K562 (cell line): ENCODE data around the gene VPS35. TPM values are rescaled to one million over a fixed set of nuclear protein-coding genes. Genes with fewer than 3 reads are reported as not detected.

ENCODE experiments used
- ATAC-seq: fragments of 200-7000 bp; cut with Tn5 transposase; 3 replicates; pipeline ENCODE4 v1.9.1; 2020; ENCODE audit warnings: moderate library complexity
- BruUV-seq: library from RNA; stranded (reverse); fragments of 400-500 nt; replicated peaks from 2 replicates; lab custom pipeline; 2021; lab: Mats Ljungman, UMichigan
- CTCF ChIA-PET: fragments of 300-600 bp; formaldehyde crosslinking; extraction: SDS; loops from one replicate; lab custom pipeline; 2021; ENCODE audit warnings: low intra/inter-chr PET ratio; lab: Yijun Ruan, JAX
- POLR2A ChIA-PET: fragments of 300-600, 350-650 bp; sonication (Branson Sonifier 250); formaldehyde crosslinking; extraction: SDS; loops from one replicate; lab custom pipeline; 2021; ENCODE audit warnings: antibody characterized with exemption, inconsistent platforms; lab: Yijun Ruan, JAX
- DNase-seq, 4 experiments: peaks; one replicate each; pipeline versions ENCODE4 v3.0.0 to v3.0.0-alpha.2; 2011 to 2018; ENCODE audit warnings: low spot score in 3 of 4, mixed read lengths in 3 of 4; ENCODE audit errors: extremely low read depth in 1 of 4
- FAIRE-seq: peaks from 2 replicates; lab custom pipeline; 2011; peaks lifted over from hg19 to GRCh38; lab: Jason Lieb, UNC
- H2AFZ ChIP-seq: 2 replicates; pipeline ENCODE4 v1.6.0; 2011; ENCODE audit warnings: low read depth, low read length, control low read depth, inconsistent platforms
- H3K27ac ChIP-seq: fragments of 200-600 bp; 3 replicates; pipeline ENCODE4 v1.8.0; 2011; ENCODE audit warnings: low read depth, mild to moderate bottlenecking, control low read depth, inconsistent platforms, low read length, moderate library complexity, mixed read lengths; ENCODE audit errors: extremely low read depth
- H3K27me3 ChIP-seq, 2 experiments: fragments of 300-600 bp in 1 of 2; 2 replicates in 1 of 2; 3 replicates in 1 of 2; pipeline versions ENCODE4 v1.6.0 to v1.8.0; 2011; ENCODE audit warnings: inconsistent platforms in 2 of 2, low read length in 2 of 2, mild to moderate bottlenecking in 1 of 2, mixed read lengths in 1 of 2, moderate library complexity in 1 of 2; ENCODE audit not compliant: control insufficient read depth in 2 of 2, insufficient read depth in 2 of 2
- H3K36me3 ChIP-seq: fragments of 300-600 bp; 3 replicates; pipeline ENCODE4 v1.8.0; 2011; ENCODE audit warnings: mild to moderate bottlenecking, low read length, inconsistent platforms; ENCODE audit not compliant: control insufficient read depth, insufficient read depth
- H3K4me1 ChIP-seq, 2 experiments: fragments of 200-600 bp in 1 of 2; replicated peaks in 1 of 2; 2 replicates in 1 of 2; 3 replicates in 1 of 2; pipeline versions ENCODE4 v1.5.1 to v1.8.0; 2011; ENCODE audit warnings: inconsistent platforms in 2 of 2, low read length in 2 of 2, mild to moderate bottlenecking in 1 of 2, mixed read lengths in 1 of 2, moderate library complexity in 1 of 2; ENCODE audit not compliant: control insufficient read depth in 2 of 2, insufficient read depth in 2 of 2
- H3K4me2 ChIP-seq: 2 replicates; pipeline ENCODE4 v1.6.1; 2011; ENCODE audit warnings: low read length, control low read depth, inconsistent platforms, mixed read lengths; ENCODE audit not compliant: insufficient read depth
- H3K4me3 ChIP-seq: fragments of 200-600 bp; sonication (generic), shearing (Covaris generic); 2 replicates; pipeline ENCODE4 v1.5.1; 2016; ENCODE audit warnings: control low read depth, inconsistent platforms
- H3K79me2 ChIP-seq: fragments of 200-600 bp; 3 replicates; pipeline ENCODE4 v1.8.0; 2011; ENCODE audit warnings: low read length, inconsistent platforms; ENCODE audit not compliant: control insufficient read depth, insufficient read depth
- H3K9ac ChIP-seq, 2 experiments: 2 replicates each; pipeline versions ENCODE4 v1.6.0 to v1.6.1; 2011; ENCODE audit warnings: low read depth in 2 of 2, low read length in 2 of 2, control low read depth in 1 of 2, inconsistent platforms in 1 of 2, mild to moderate bottlenecking in 1 of 2, mixed read lengths in 1 of 2; ENCODE audit not compliant: insufficient read depth in 1 of 2
- H3K9me1 ChIP-seq: one replicate; pipeline ENCODE4 v1.6.0; 2011; ENCODE audit warnings: inconsistent platforms, mild to moderate bottlenecking, low read length, moderate library complexity; ENCODE audit not compliant: control insufficient read depth, insufficient read depth
- H3K9me3 ChIP-seq: replicated peaks from 2 replicates; pipeline ENCODE4 v1.5.1; 2011; ENCODE audit warnings: low read depth, low read length, inconsistent platforms; ENCODE audit not compliant: control insufficient read depth, insufficient read depth
- H4K20me1 ChIP-seq: replicated peaks from 2 replicates; pipeline ENCODE4 v1.6.1; 2011; ENCODE audit warnings: low read length, inconsistent platforms, mixed read lengths; ENCODE audit not compliant: control insufficient read depth, insufficient read depth
- CBX3 ChIP-seq, 2 experiments: IDR thresholded peaks; 1 replicate in 1 of 2; 2 replicates in 1 of 2; pipeline ENCODE4 v1.6.1; 2012; ENCODE audit warnings: inconsistent platforms in 2 of 2, low read length in 2 of 2, borderline replicate concordance in 1 of 2, control low read depth in 1 of 2
- E2F5 ChIP-seq: sonication (generic); formaldehyde crosslinking; IDR thresholded peaks from 2 replicates; pipeline ENCODE4 v1.8.0; 2022; ENCODE audit warnings: mild to moderate bottlenecking, missing genetic modification reagents
- MCM5 ChIP-seq: fragments of 450-650 bp; IDR thresholded peaks from 2 replicates; pipeline ENCODE4 v1.6.1; 2016; ENCODE audit warnings: low read depth
- NR3C1 ChIP-seq: sonication (generic); formaldehyde crosslinking; IDR thresholded peaks from 2 replicates; pipeline ENCODE4 v1.8.1; 2022; ENCODE audit warnings: missing genetic modification reagents
- POLR2A ChIP-seq: fragments of 450-650 bp; conservative IDR thresholded peaks from 2 replicates; pipeline ENCODE4 v1.6.1; 2016
- RFX5 ChIP-seq: IDR thresholded peaks from 2 replicates; pipeline ENCODE4 v1.6.1; 2011; ENCODE audit warnings: low read depth, mild to moderate bottlenecking, improper control_type of control experiment, low read length
- SAFB2 ChIP-seq: fragments of 200-400 bp; formaldehyde crosslinking; IDR thresholded peaks from 2 replicates; pipeline ENCODE4 v1.6.1; 2018; ENCODE audit warnings: borderline replicate concordance, low read length, low read depth, moderate library complexity; ENCODE audit not compliant: severe bottlenecking
- SREBF1 ChIP-seq: fragments of 150-350 bp; IDR thresholded peaks from 2 replicates; pipeline ENCODE4 v1.6.1; 2014; ENCODE audit warnings: antibody characterized with exemption, low read depth, low read length, borderline replicate concordance
- U2AF1 ChIP-seq: fragments of 200-400 bp; formaldehyde crosslinking; optimal IDR thresholded peaks from 2 replicates; pipeline ENCODE3; 2017; ENCODE audit warnings: mild to moderate bottlenecking, low read depth, low read length, moderate library complexity
- ZKSCAN8 ChIP-seq: fragments of 200-800 bp; sonication (Bioruptor generic); IDR thresholded peaks from 2 replicates; pipeline ENCODE4 v1.6.1; 2016; ENCODE audit warnings: missing genetic modification characterization, missing compliant biosample characterization
- WGBS: fragments of 100-300 bp; shearing (Covaris generic); methylation state at CpG from one replicate; pipeline ENCODE4 v1.1.6; 2016; ENCODE audit warnings: low coverage, mixed read lengths; ENCODE audit not compliant: insufficient coverage; ENCODE audit errors: missing lambda C conversion rate; 5-methylcytosine and 5-hydroxymethylcytosine counted together
- in situ Hi-C: fragments of 300-500 bp; cut with MboI; formaldehyde crosslinking; loops from 4 replicates; pipeline ENCODE4 v1.15.0; 2018; ENCODE audit warnings: inconsistent platforms, mixed read lengths
- intact Hi-C: fragments of 100-400 bp; cut with micrococcal nuclease; formaldehyde crosslinking; loops from 2 replicates; pipeline ENCODE4 v1.14.2; 2022
- polyA plus RNA-seq, 8 experiments: library from polyadenylated mRNA; depleted of rRNA in 4 of 8; stranded (reverse) in 5 of 8; unstranded in 3 of 8; fragments of >200 nt; fragmentation: Nextera tagmentation in 2 of 8; fragmentation: Illumina TruSeq in 1 of 8; extraction: Ambion mirVana in 2 of 8; extraction: Trizol in 1 of 8; gene quantifications; 2 replicates each; pipeline versions ENCODE4 v1.2.1 to v1.2.3, GENCODE V29; 2011 to 2014; ENCODE audit warnings: inconsistent platforms in 1 of 8, missing spikeins in 1 of 8
- total RNA-seq, 7 experiments: library from RNA; depleted of rRNA in 6 of 7; stranded (reverse); fragments of >200 nt in 6 of 7; fragmentation: Illumina TruSeq in 2 of 7; extraction: Trizol in 2 of 7; gene quantifications; 2 replicates each; pipeline versions ENCODE4 v1.2.1 to v1.2.3, GENCODE V29; 2011 to 2021; ENCODE audit warnings: low replicate concordance in 1 of 7
- TF ChIP-seq, protein P1 (sequence below): fragments of 200-800 bp; sonication (Bioruptor generic); IDR thresholded peaks from 2 replicates; pipeline ENCODE4 v1.6.1; 2017; ENCODE audit warnings: missing genetic modification characterization, missing compliant biosample characterization
- TF ChIP-seq, protein P2 (sequence below): fragments of 250-450 bp; sonication (Bioruptor Pico); IDR thresholded peaks from 2 replicates; pipeline ENCODE4 v1.5.0; 2021; ENCODE audit warnings: mild to moderate bottlenecking, moderate library complexity
- TF ChIP-seq, protein P3 (sequence below): fragments of 450-650 bp; IDR thresholded peaks from 2 replicates; pipeline ENCODE4 v1.6.1; 2017; ENCODE audit warnings: antibody characterized with exemption, mild to moderate bottlenecking

The VPS35 gene
- total and polyA plus RNA-seq, 9 of the 15 experiments (the other 6 are each of a cell fraction or from before 2014, with no cell fraction given), result 32.7 to 131 (median 66.2) TPM

DNA sequence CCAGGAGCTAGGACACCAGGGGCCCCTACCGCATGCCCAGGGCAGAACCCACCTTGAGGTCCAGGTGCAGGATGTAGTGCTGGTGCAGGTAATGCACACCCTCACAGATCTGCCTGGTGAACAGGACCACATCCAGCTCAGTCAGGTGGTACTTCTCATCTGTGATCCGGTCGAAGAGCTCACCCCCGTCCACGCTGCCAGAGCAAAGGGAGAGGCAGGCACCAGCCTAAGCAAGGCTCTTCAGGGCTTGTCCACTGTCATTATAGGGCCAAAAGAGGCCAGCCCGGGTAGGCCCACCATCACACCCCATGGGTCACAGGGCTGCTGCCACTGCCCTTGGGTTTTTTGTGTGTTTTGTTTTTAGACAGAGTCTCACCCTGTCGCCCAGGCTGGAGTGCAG is 38.2 kb upstream of the VPS35 start:
- ATAC-seq, result no peak
- BruUV-seq, result no TSS peak
- H4K20me1 ChIP-seq, result no peaks in the 10 kb centered on the region
- H3K4me1 ChIP-seq, result peaks cover 0 to 2% of the 10 kb centered on the region in 2 experiments; a peak in 1 of 5 replicates
- no peak overlapping the region for H3K9ac ChIP-seq
- in situ Hi-C loops, result no loop called here
- no peaks in the 10 kb centered on the region for H3K9me1 ChIP-seq
- FAIRE-seq, result no peak
- no peak overlapping the region for H3K4me2 ChIP-seq
- H3K36me3 ChIP-seq, result no peaks in the 10 kb centered on the region; the same call in 2 of the 3 replicates
- CTCF ChIA-PET, result no interaction called here
- H3K27me3 ChIP-seq, result no peaks in the 10 kb centered on the region
- 77% methylated on average over 7 of the region's 7 CpGs for WGBS
- H2AFZ ChIP-seq, result no peak overlapping the region
- no peaks in the 10 kb centered on the region for H3K79me2 ChIP-seq
- DNase-seq, result no peak
- intact Hi-C loops, result no loop called here
- no peak overlapping the region for H3K27ac ChIP-seq
- peaks cover 2% of the 10 kb centered on the region; the same call in 1 of the 2 replicates for H3K9me3 ChIP-seq
- POLR2A ChIA-PET, result interaction anchor here (1.4 kb wide), 1 partner anchor 10 kb away, joined by 4 read pairs; no protein-coding TSS in a partner anchor
- H3K4me3 ChIP-seq, result no peak overlapping the region
- TF ChIP-seq, protein P1, sequence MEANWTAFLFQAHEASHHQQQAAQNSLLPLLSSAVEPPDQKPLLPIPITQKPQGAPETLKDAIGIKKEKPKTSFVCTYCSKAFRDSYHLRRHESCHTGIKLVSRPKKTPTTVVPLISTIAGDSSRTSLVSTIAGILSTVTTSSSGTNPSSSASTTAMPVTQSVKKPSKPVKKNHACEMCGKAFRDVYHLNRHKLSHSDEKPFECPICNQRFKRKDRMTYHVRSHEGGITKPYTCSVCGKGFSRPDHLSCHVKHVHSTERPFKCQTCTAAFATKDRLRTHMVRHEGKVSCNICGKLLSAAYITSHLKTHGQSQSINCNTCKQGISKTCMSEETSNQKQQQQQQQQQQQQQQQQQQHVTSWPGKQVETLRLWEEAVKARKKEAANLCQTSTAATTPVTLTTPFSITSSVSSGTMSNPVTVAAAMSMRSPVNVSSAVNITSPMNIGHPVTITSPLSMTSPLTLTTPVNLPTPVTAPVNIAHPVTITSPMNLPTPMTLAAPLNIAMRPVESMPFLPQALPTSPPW (CRISPR knock-in tag), result no peak
- TF ChIP-seq NR3C1 (CRISPR knock-in tag) (no peak), CBX3 (IDR thresholded peaks at IDR 0.05; ENCODE audit: borderline replicate concordance in 1 of 2, low read length in 2 of 2) (no peak), E2F5 (no peak), SREBF1 (no peak), SAFB2 (no peak), POLR2A (no peak), MCM5 (no peak), ZKSCAN8 (CRISPR knock-in tag) (no peak), RFX5 (no peak), U2AF1 (no peak)
- TF ChIP-seq, protein P2, sequence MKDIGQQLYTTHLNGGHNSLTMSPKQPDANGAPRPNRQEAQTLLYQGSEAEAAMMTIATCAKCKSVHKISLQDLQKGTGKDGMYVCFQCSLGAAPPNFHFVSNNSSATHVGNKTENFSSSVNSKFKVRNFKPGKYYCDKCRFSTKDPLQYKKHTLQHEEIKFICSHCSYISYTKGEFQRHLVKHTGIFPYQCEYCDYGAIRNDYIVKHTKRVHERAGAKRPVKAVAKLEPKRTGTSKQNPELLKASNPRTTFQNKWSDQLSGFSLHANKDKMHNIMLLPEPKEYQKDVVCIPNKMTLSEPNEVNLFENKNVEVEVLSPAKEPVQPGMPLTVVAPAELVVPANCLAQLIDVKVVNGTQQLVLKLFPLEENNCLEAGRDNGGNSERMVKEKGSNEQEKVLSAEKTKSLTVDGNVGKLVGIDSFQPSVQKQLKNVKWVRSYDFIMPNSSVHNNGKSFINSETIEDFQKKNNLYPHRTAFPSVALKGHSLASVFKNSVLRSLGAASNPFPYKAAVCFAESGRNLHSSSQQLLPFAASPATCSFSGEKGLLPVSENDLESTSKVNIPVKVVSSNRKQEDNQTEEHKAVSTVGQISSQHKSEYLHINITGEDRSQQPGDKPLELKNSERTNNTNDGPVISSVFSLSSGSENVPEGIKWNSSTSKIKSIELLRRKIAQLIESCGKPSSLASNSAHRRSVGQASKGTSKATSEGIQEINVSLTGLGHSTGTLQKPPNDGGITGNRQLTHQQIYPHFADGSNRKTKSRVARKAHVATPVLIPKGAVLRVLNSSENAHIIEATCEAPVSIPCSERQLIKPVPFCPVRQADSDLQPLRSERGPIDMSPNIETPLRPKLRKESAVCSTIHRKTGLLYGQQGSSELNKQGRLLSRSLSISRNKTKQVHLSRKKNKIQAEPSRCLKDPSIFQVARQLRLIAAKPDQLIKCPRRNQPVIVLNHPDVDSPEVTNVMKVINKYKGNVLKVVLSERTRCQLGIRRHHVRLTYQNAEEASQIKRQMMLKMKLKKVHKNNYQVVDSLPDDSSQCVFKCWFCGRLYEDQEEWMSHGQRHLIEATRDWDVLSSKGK (CRISPR knock-in tag), result no peak
- TF ChIP-seq, protein P3, sequence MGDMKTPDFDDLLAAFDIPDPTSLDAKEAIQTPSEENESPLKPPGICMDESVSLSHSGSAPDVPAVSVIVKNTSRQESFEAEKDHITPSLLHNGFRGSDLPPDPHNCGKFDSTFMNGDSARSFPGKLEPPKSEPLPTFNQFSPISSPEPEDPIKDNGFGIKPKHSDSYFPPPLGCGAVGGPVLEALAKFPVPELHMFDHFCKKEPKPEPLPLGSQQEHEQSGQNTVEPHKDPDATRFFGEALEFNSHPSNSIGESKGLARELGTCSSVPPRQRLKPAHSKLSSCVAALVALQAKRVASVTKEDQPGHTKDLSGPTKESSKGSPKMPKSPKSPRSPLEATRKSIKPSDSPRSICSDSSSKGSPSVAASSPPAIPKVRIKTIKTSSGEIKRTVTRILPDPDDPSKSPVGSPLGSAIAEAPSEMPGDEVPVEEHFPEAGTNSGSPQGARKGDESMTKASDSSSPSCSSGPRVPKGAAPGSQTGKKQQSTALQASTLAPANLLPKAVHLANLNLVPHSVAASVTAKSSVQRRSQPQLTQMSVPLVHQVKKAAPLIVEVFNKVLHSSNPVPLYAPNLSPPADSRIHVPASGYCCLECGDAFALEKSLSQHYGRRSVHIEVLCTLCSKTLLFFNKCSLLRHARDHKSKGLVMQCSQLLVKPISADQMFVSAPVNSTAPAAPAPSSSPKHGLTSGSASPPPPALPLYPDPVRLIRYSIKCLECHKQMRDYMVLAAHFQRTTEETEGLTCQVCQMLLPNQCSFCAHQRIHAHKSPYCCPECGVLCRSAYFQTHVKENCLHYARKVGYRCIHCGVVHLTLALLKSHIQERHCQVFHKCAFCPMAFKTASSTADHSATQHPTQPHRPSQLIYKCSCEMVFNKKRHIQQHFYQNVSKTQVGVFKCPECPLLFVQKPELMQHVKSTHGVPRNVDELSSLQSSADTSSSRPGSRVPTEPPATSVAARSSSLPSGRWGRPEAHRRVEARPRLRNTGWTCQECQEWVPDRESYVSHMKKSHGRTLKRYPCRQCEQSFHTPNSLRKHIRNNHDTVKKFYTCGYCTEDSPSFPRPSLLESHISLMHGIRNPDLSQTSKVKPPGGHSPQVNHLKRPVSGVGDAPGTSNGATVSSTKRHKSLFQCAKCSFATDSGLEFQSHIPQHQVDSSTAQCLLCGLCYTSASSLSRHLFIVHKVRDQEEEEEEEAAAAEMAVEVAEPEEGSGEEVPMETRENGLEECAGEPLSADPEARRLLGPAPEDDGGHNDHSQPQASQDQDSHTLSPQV, result no peak
